ENCODE results near the gene ETV4. TPM values are rescaled to one million over a fixed set of nuclear protein-coding genes. Genes with fewer than 3 reads are reported as not detected.

The ETV4 gene
- total RNA-seq, 2 experiments from 2014 or later: 5.0 to 5.4 TPM

- H3K27me3 Mint-ChIP-seq: peaks cover 2% of the 10 kb centered on the region
- no peak overlapping the region for H3K27ac Mint-ChIP-seq
- intact Hi-C loops (cut with micrococcal nuclease): loop anchor here (10.0 kb wide), 1 partner anchor 186 kb away; no protein-coding TSS in a partner anchor
- no peak for TF ChIP-seq CTCF (IDR thresholded peaks at IDR 0.05)
- POLR2A ChIA-PET: no interaction called here
- ATAC-seq (no peak), DNase-seq (no peak)
- no peaks in the 10 kb centered on the region for H3K9me3 Mint-ChIP-seq
- H3K4me1 Mint-ChIP-seq (ENCODE audit: low read depth): peaks cover 12% of the 10 kb centered on the region
- CTCF ChIA-PET: interaction anchor here (0.7 to 4.4 kb wide), 10 partner anchors 14 to 268 kb away, joined by 3 to 27 read pairs (median 10); partner anchors contain the start of genes CD300LG and SOST
- no peaks in the 10 kb centered on the region for H3K36me3 Mint-ChIP-seq (ENCODE audit: low read depth)
- H3K4me3 Mint-ChIP-seq: no peak overlapping the region
These were observed 32.2 kb upstream of the ETV4 start for GRCh38 chr17:43578404-43578698.

GRCh38 chr17:43577664-43578403 is 31.7 kb upstream of the ETV4 start:
- H3K4me1 Mint-ChIP-seq (ENCODE audit: low read depth): peaks cover 12% of the 10 kb centered on the region
- no peak overlapping the region for H3K27ac Mint-ChIP-seq
- intact Hi-C loops (cut with micrococcal nuclease): loop anchor here (10.0 kb wide), 1 partner anchor 187 kb away; no protein-coding TSS in a partner anchor
- POLR2A ChIA-PET: interaction anchor here (1.6 kb wide), 1 partner anchor 96 kb away, joined by 8 read pairs; no protein-coding TSS in a partner anchor
- DNase-seq: no peak
- no peaks in the 10 kb centered on the region for H3K36me3 Mint-ChIP-seq (ENCODE audit: low read depth)
- peaks cover 2% of the 10 kb centered on the region for H3K27me3 Mint-ChIP-seq
- CTCF ChIA-PET: interaction anchor here (0.8 to 4.4 kb wide), 36 partner anchors 11 to 268 kb away, joined by 3 to 32 read pairs (median 6); partner anchors contain the start of gene SOST
- ATAC-seq: no peak
- TF ChIP-seq CTCF (IDR thresholded peaks at IDR 0.05): no peak
- no peaks in the 10 kb centered on the region for H3K9me3 Mint-ChIP-seq
- H3K4me3 Mint-ChIP-seq: no peak overlapping the region

GRCh38 chr17:43576563-43577229 is 30.6 kb upstream of the ETV4 start:
- Mint-ChIP-seq H3K9me3 (no peaks in the 10 kb centered on the region), H3K27me3 (peaks cover 2% of the 10 kb centered on the region), H3K36me3 (ENCODE audit: low read depth) (no peaks in the 10 kb centered on the region), H3K27ac (no peak overlapping the region), H3K4me3 (no peak overlapping the region), H3K4me1 (ENCODE audit: low read depth) (peaks cover 12% of the 10 kb centered on the region)
- ChIA-PET CTCF (interaction anchor here (0.7 to 4.4 kb wide), 55 partner anchors 9 to 467 kb away, joined by 3 to 32 read pairs (median 5); partner anchors contain the start of genes DHX8 and SOST), POLR2A (interaction anchor here (0.9 to 1.6 kb wide), 3 partner anchors 93 to 99 kb away, joined by 3 to 8 read pairs (median 4); partner anchors contain the start of gene DHX8)
- ATAC-seq (peak; percentile 77), DNase-seq (peak; percentile 73)
- peak; percentile 92 for TF ChIP-seq CTCF (IDR thresholded peaks at IDR 0.05)
- intact Hi-C loops (cut with micrococcal nuclease): loop anchor here (10.0 kb wide), 1 partner anchor 188 kb away; no protein-coding TSS in a partner anchor

- Mint-ChIP-seq H3K4me3 (no peak overlapping the region), H3K27me3 (peaks cover 2% of the 10 kb centered on the region), H3K36me3 (ENCODE audit: low read depth) (no peaks in the 10 kb centered on the region), H3K27ac (no peak overlapping the region), H3K9me3 (no peaks in the 10 kb centered on the region), H3K4me1 (ENCODE audit: low read depth) (peaks cover 12% of the 10 kb centered on the region)
- ChIA-PET POLR2A (no interaction called here), CTCF (interaction anchor here (0.6 to 2.1 kb wide), 8 partner anchors 10 to 271 kb away, joined by 3 to 14 read pairs (median 4); no protein-coding TSS in a partner anchor)
- intact Hi-C loops (cut with micrococcal nuclease): loop anchor here (10.0 kb wide), 1 partner anchor 190 kb away; no protein-coding TSS in a partner anchor
- TF ChIP-seq CTCF (IDR thresholded peaks at IDR 0.05): no peak
- ATAC-seq (no peak), DNase-seq (no peak)
These were observed 28.9 kb upstream of the ETV4 start for GRCh38 chr17:43574896-43575525.
